OCI-LY3 (cell line): ENCODE data around the gene MAGI2.

Experiments used
- EZH2phosphoT487 ChIP-seq: fragments of 200-600 bp; shearing (Covaris generic); IDR thresholded peaks from 2 replicates; pipeline ENCODE4 v1.6.1; 2018; ENCODE audit warnings: antibody characterized with exemption, mixed run types, low read depth
- TF ChIP-seq, protein P1 (sequence below): fragments of 200-600, 300-600 bp; sonication (generic); IDR thresholded peaks from 2 replicates; pipeline ENCODE4 v1.5.1; 2014; ENCODE audit warnings: antibody characterized with exemption, low read length, low read depth

GRCh38 chr7:78115876-78116275 lies 1337.6 kb downstream of the MAGI2 start:
- TF ChIP-seq, protein P1, sequence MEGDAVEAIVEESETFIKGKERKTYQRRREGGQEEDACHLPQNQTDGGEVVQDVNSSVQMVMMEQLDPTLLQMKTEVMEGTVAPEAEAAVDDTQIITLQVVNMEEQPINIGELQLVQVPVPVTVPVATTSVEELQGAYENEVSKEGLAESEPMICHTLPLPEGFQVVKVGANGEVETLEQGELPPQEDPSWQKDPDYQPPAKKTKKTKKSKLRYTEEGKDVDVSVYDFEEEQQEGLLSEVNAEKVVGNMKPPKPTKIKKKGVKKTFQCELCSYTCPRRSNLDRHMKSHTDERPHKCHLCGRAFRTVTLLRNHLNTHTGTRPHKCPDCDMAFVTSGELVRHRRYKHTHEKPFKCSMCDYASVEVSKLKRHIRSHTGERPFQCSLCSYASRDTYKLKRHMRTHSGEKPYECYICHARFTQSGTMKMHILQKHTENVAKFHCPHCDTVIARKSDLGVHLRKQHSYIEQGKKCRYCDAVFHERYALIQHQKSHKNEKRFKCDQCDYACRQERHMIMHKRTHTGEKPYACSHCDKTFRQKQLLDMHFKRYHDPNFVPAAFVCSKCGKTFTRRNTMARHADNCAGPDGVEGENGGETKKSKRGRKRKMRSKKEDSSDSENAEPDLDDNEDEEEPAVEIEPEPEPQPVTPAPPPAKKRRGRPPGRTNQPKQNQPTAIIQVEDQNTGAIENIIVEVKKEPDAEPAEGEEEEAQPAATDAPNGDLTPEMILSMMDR = no peak
- no peak for TF ChIP-seq EZH2phosphoT487
